ENCODE data around the gene NEK10.

GRCh38 chr3:27160146-27160545, 209.0 kb downstream of the NEK10 start:
- no peak for TF ChIP-seq EZH2 (IDR thresholded peaks at IDR 0.05; ENCODE audit: borderline replicate concordance, low read length)
- TF ChIP-seq, protein P1, sequence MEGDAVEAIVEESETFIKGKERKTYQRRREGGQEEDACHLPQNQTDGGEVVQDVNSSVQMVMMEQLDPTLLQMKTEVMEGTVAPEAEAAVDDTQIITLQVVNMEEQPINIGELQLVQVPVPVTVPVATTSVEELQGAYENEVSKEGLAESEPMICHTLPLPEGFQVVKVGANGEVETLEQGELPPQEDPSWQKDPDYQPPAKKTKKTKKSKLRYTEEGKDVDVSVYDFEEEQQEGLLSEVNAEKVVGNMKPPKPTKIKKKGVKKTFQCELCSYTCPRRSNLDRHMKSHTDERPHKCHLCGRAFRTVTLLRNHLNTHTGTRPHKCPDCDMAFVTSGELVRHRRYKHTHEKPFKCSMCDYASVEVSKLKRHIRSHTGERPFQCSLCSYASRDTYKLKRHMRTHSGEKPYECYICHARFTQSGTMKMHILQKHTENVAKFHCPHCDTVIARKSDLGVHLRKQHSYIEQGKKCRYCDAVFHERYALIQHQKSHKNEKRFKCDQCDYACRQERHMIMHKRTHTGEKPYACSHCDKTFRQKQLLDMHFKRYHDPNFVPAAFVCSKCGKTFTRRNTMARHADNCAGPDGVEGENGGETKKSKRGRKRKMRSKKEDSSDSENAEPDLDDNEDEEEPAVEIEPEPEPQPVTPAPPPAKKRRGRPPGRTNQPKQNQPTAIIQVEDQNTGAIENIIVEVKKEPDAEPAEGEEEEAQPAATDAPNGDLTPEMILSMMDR (IDR thresholded peaks at IDR 0.05; ENCODE audit: low read length), result no peak
